RPMI7951 (cell line): ENCODE measurements around the gene TEP1. TPM values are rescaled to one million over a fixed set of nuclear protein-coding genes. Genes with fewer than 3 reads are reported as not detected.
"Not testable (repeated sequence)": the region's sequence is repeated elsewhere in the genome, so short reads cannot be mapped to it uniquely, and the experiment has no call there.

Experiments
- DNase-seq: peaks from one replicate; pipeline ENCODE4 v3.0.0-alpha.2; 2012; ENCODE audit warnings: low read depth
- total RNA-seq: library from RNA; depleted of rRNA; stranded (reverse); fragments of >200 nt; shearing (Covaris generic); gene quantifications from 2 replicates; pipeline ENCODE4 v1.2.3, GENCODE V29; 2014; rRNA removed

Gene TEP1
- total RNA-seq = 8.2 and 8.9 TPM in 2 replicates

GRCh38 chr14:20412876-20413743 is at the start of gene TEP1:
Gene TEP1, minus strand, starts transcription at chr14:20413501. Its CDS starts 5,062 bp downstream, at chr14:20408439.
- DNase-seq = peak; percentile 83

- peak; percentile 100 for DNase-seq
These were observed 48.2 kb upstream of the TEP1 start, which contains the start of gene PIP4P1 for GRCh38 chr14:20461225-20462141. Gene PIP4P1, minus strand, starts transcription at chr14:20461434. Its CDS starts 109 bp downstream, at chr14:20461325.

DNA sequence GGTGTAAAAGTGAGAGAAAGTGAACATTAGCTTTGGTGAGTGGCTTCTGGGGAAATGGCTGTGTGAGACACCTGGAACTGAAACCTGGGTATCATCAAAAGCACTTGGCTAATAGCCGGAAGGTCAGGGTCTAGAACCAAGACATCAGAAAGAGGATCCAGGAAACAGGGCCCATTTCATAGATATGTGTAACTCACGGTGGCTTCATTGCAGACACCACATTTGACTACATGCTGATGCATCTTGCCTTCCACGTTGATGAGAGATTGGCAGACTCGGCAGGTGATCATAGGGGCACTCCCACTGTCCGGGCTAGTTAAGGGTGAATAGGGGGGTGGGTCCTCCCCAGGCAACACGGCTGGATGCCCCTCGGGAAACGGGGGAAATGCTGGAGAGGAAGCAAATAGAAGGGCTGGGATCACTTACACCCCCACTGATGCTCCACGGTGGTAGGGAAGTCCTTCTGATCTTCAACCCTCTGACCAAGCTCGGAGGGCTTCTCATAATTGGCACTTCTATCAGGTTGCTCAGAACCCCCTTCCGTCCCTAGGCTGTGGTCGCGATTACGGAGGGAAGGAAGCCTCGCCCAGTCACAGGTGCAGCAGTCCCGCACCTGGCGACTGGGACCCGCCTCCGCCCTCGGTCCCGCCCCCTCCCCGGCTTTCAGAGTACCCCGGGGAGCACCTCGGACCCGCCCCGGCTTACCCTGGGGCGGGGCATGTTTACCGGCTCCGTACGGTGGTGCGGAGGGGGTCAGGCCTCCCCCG is 47.3 kb upstream of the TEP1 start:
- DNase-seq = no peak

- DNase-seq = no peak
These were observed 44.9 kb upstream of the TEP1 start for GRCh38 chr14:20458031-20458789.

DNA sequence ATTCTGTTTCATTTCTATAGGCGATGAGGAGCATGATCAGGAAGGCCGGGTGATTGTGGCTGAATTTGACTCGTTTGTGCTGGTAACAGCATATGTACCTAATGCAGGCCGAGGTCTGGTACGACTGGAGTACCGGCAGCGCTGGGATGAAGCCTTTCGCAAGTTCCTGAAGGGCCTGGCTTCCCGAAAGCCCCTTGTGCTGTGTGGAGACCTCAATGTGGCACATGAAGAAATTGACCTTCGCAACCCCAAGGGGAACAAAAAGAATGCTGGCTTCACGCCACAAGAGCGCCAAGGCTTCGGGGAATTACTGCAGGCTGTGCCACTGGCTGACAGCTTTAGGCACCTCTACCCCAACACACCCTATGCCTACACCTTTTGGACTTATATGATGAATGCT is 43.7 kb upstream of the TEP1 start:
- no peak for DNase-seq

- DNase-seq = peak; percentile 80
These were observed 42.3 kb upstream of the TEP1 start for GRCh38 chr14:20455355-20456300.

DNA sequence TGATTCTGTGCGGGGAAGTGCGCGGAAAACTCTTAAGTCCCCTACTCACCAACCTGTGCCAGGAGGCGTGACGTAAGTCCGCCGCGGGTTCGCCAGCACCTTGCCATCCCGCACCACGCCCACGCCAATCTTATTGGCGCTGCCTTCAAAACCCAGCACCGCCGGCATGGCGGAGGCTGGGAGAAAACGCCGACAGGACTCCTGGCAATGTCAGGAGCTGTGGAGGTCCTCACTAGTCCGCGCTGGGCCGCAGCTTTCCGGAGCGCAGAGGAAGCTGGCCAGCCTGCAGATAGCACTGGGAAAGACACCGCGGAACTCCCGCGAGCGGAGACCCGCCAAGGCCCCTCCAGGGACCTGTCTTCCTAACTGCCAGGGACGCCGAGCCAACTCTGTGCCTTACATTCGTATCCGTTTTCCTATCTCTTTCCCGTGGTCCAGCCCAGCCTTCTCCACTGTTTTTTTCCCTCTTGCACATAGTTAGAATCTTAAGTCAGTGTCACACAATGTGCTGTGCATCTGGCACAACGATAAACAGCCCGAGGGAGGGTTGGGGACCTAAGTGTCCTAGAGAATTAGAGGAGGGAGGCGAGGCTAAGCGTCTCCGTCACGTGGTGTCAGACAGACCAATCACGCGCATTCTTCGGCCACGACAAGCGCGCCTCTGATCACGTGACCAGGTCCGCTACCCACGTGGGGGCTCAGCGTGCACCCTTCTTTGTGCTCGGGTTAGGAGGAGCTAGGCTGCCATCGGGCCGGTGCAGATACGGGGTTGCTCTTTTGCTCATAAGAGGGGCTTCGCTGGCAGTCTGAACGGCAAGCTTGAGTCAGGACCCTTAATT is 41.4 kb upstream of the TEP1 start, which contains the start of the genes APEX1 and OSGEP:
APEX1 (plus strand) TSS at position 711 of the 839 bp plus-strand sequence. CDS start 420 bp downstream, outside the sequence.
OSGEP (minus strand) TSS at position 297 of the 839 bp plus-strand sequence; CDS start at position 168, 129 bp downstream.
- DNase-seq = peak; percentile 97

DNA sequence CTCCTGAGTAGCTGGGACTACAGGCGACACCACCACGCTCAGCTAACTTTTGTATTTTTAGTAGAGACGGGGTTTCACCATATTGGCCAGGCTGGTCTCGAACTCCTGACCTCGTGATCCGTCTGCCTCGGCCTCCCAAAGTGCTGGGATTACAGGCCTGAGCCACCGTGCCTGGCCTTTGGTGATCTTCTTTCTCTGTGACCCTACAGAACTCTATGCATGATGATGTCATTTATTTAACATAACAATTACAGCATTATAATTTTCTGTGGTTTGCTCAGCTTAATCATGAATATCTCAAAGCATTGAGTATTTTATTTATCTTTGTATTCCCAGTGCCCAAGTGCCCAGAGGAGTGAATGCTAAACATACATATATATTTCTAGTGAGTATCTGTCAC is 39.5 kb upstream of the TEP1 start:
- not testable (repeated sequence) for DNase-seq

DNA sequence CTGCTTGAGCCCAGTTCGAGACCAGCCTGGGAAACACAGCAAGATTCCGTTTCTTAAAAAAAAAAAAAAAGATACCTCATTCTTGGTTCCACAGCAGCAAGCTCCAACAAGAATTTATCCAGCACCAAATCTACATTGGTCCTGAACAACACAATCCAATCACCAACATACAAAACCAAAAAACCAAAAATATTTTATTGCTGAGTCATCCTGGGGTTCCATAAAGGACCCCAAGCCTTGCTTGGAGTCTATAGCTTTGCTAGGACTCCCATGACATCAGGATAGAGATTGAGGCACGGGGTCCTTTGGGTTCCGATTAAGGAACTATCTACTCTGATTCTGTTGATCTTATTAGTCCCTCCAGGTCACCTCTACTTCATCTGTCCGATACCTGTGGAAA is 33.6 kb upstream of the TEP1 start:
- DNase-seq = no peak

GRCh38 chr14:20443650-20444049 is 30.3 kb upstream of the TEP1 start:
- not testable (repeated sequence) for DNase-seq

GRCh38 chr14:20441461-20441860 is 28.2 kb upstream of the TEP1 start:
- no peak for DNase-seq

GRCh38 chr14:20440882-20441281 is 27.6 kb upstream of the TEP1 start:
- DNase-seq = no peak

DNA sequence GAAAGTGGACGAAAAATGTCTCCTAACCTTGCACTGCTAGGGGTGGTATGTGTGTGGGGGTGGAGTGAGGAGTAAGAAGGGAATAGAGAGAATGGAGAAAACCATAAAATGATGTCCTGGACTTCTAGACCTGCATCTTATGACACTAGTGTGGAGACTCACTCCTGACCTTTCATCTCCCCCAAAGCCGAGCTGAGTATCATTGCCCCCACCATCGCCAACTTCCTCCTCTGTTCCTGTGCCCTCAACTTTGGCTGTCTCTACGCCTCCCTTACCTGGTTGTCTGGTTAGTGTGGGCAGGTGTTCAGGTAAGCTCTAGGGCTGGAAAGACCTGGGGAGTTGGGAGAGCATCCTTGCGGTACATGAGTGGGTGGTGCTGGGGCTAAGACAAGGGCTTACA is 27.2 kb upstream of the TEP1 start:
- DNase-seq = no peak

GRCh38 chr14:20438664-20439063 is 25.4 kb upstream of the TEP1 start:
- no peak for DNase-seq

DNA sequence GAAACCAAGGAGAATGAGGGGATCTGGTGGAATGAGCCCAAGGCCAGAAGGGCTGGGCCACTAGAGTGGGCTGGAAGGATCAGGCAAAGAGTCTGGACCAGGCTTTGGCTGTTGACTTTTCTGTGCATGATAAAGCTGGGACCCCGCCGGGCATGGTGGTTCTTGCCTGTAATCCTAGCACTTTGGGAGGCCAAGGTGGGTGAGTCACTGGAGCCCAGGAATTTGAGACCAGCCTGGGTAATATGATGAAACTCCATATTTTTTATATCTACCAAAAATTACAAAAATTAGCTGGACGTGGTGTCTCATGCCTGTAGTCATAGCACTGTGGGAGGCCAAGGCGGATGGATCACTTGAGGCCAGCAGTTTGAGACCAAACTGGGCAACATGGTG is 23.1 kb upstream of the TEP1 start:
- DNase-seq = peak; percentile 52

DNA sequence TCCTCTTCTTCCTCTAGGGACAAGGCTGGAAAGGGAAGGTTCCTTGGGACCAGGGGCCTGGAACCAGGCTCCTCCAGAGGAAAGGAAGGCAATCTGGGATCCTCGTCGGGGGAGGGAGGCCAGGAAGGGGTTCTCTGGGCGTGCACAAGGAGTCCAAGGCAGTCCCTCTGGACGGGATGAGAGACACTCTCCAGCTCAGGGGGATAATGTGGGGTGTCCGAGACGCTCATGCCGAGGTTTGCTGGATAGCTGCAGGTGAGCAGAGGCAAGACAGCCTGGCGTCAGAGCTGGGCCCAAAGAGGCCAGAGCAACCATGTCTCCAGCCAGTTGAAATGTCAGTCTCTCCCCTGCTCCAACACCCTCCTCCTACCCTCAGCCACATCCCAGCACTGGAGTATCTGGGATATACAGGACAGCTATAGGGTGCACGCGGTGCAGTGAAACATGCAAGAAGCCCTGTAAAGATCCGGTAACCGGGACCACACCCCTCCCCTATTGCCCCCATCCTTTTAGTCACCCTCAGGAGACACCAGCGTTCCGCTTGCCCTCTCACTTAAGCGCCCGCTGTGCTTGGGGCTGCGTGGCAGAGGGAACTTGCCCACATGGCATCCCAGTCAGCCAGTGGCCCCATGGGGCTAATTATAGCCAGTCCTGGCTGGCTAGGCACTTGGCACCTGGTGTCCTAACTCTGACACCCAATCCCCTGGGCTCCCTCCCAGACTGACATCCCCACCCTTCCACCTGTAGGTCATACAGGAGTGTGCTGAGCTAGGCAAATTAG is 22.5 kb upstream of the TEP1 start, which contains the start of gene KLHL33:
KLHL33 (minus strand) TSS at position 585 of the 781 bp plus-strand sequence; CDS start at position 230, 355 bp downstream.
- no peak for DNase-seq
